ENCODE results near the gene CD46. TPM values are rescaled to one million over a fixed set of nuclear protein-coding genes. Genes with fewer than 3 reads are reported as not detected.

Gene CD46
- total and polyA plus RNA-seq, 10 of the 15 experiments (the other 5 are each of a cell fraction or from before 2014, with no cell fraction given): 61.1 to 198 (median 81.4) TPM

DNA sequence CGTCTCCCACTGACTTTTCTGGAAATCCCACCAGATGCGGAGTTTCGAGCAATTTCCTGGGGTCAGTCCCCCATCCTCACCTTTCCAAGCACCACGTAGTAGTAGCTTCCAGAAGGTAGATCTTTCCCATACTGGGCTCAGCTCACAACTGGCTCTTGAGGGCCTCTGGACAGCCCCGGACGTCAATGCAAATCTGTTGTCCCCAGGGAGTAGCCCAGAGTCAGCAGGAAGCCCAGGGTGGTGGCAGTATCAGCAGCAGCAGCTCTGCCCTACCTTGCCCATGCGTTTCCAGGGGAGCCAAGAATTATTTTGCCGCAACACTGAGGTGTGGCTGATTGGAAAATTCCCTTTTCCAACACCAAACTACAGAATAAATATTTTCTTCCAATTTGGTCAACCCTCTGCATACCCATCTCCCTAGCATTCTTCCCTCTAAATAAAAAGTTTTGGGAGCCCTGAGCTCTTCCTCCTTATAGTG is 70.3 kb downstream of the CD46 start (continued):
- TF ChIP-seq, protein P1, sequence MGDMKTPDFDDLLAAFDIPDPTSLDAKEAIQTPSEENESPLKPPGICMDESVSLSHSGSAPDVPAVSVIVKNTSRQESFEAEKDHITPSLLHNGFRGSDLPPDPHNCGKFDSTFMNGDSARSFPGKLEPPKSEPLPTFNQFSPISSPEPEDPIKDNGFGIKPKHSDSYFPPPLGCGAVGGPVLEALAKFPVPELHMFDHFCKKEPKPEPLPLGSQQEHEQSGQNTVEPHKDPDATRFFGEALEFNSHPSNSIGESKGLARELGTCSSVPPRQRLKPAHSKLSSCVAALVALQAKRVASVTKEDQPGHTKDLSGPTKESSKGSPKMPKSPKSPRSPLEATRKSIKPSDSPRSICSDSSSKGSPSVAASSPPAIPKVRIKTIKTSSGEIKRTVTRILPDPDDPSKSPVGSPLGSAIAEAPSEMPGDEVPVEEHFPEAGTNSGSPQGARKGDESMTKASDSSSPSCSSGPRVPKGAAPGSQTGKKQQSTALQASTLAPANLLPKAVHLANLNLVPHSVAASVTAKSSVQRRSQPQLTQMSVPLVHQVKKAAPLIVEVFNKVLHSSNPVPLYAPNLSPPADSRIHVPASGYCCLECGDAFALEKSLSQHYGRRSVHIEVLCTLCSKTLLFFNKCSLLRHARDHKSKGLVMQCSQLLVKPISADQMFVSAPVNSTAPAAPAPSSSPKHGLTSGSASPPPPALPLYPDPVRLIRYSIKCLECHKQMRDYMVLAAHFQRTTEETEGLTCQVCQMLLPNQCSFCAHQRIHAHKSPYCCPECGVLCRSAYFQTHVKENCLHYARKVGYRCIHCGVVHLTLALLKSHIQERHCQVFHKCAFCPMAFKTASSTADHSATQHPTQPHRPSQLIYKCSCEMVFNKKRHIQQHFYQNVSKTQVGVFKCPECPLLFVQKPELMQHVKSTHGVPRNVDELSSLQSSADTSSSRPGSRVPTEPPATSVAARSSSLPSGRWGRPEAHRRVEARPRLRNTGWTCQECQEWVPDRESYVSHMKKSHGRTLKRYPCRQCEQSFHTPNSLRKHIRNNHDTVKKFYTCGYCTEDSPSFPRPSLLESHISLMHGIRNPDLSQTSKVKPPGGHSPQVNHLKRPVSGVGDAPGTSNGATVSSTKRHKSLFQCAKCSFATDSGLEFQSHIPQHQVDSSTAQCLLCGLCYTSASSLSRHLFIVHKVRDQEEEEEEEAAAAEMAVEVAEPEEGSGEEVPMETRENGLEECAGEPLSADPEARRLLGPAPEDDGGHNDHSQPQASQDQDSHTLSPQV (IDR thresholded peaks at IDR 0.05): no peak
- TF ChIP-seq NRF1 (conservative IDR thresholded peaks at IDR 0.05; ENCODE audit: low read depth, low read length) (no peak), YBX1 (IDR thresholded peaks at IDR 0.05) (no peak), POLR2AphosphoS5 (IDR thresholded peaks at IDR 0.05; ENCODE audit: low read length) (no peak; the same call in 1 of the 2 replicates), CHD1 (IDR thresholded peaks at IDR 0.05; ENCODE audit: low read depth, low read length) (peak; percentile 91), MTA2 (IDR thresholded peaks at IDR 0.05; ENCODE audit: low read depth) (no peak; the same call in 1 of the 2 replicates), RCOR1 (conservative IDR thresholded peaks at IDR 0.05; ENCODE audit: low read depth, low read length) (no peak), ZZZ3 (IDR thresholded peaks at IDR 0.05; ENCODE audit: control insufficient read depth, insufficient read length, low read depth) (no peak), MEF2B (IDR thresholded peaks at IDR 0.05; ENCODE audit: partially characterized antibody, poor library complexity, severe bottlenecking) (peak; percentile 97), SMARCA5 (IDR thresholded peaks at IDR 0.05) (peak; percentile 85; the same call in 1 of the 2 replicates), USF2 (IDR thresholded peaks at IDR 0.05; ENCODE audit: borderline replicate concordance, low read depth, low read length) (no peak), TAF1 (IDR thresholded peaks at IDR 0.05; ENCODE audit: borderline replicate concordance, low read depth, low read length) (peak; percentile 72), KLF5 (IDR thresholded peaks at IDR 0.05; ENCODE audit: partially characterized antibody) (no peak), SIX5 (IDR thresholded peaks at IDR 0.05; ENCODE audit: low read depth, low read length, severe bottlenecking) (no peak), NFXL1 (IDR thresholded peaks at IDR 0.05; ENCODE audit: borderline replicate concordance) (no peak), CREB1 (IDR thresholded peaks at IDR 0.05; ENCODE audit: low read depth) (no peak), NR2F1 (conservative IDR thresholded peaks at IDR 0.05) (0 out of 2 replicates have a peak, but pooled peaks have one; percentile 23), E4F1 (IDR thresholded peaks at IDR 0.05; ENCODE audit: borderline replicate concordance, partially characterized antibody) (no peak), RB1 (IDR thresholded peaks at IDR 0.05; ENCODE audit: borderline replicate concordance) (peak; percentile 78; the same call in 1 of the 2 replicates), BCL11A (IDR thresholded peaks at IDR 0.05; ENCODE audit: low read depth, low read length) (peak; percentile 52; the same call in 1 of the 2 replicates)
- TF ChIP-seq, protein P2, sequence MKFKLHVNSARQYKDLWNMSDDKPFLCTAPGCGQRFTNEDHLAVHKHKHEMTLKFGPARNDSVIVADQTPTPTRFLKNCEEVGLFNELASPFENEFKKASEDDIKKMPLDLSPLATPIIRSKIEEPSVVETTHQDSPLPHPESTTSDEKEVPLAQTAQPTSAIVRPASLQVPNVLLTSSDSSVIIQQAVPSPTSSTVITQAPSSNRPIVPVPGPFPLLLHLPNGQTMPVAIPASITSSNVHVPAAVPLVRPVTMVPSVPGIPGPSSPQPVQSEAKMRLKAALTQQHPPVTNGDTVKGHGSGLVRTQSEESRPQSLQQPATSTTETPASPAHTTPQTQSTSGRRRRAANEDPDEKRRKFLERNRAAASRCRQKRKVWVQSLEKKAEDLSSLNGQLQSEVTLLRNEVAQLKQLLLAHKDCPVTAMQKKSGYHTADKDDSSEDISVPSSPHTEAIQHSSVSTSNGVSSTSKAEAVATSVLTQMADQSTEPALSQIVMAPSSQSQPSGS (IDR thresholded peaks at IDR 0.05; ENCODE audit: low read length): 0 out of 2 replicates have a peak, but pooled peaks have one; percentile 24
- TF ChIP-seq, protein P3, sequence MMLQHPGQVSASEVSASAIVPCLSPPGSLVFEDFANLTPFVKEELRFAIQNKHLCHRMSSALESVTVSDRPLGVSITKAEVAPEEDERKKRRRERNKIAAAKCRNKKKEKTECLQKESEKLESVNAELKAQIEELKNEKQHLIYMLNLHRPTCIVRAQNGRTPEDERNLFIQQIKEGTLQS (IDR thresholded peaks at IDR 0.05; ENCODE audit: borderline replicate concordance, extremely low read depth, low read depth, low read length): no peak
